DMS114 treated with DMSO at 0.1 percent for 48 hours (cell line): Measurements from ENCODE around the gene KIF19.

Experiments
- DNase-seq: peaks from one replicate; lab custom pipeline; 2025; ENCODE audit not compliant: unreplicated experiment; lab: John Stamatoyannopoulos, UW

The KIF19 gene

GRCh38 chr17:74305865-74306654 is 20.0 kb upstream of the KIF19 start:
- no peak for DNase-seq

GRCh38 chr17:74307984-74308773 is 17.8 kb upstream of the KIF19 start:
- no peak for DNase-seq

- DNase-seq = no peak
Observed at GRCh38 chr17:74309902-74310301, 16.1 kb upstream of the KIF19 start.

GRCh38 chr17:74314877-74315276 is 11.1 kb upstream of the KIF19 start:
- no peak for DNase-seq

DNA sequence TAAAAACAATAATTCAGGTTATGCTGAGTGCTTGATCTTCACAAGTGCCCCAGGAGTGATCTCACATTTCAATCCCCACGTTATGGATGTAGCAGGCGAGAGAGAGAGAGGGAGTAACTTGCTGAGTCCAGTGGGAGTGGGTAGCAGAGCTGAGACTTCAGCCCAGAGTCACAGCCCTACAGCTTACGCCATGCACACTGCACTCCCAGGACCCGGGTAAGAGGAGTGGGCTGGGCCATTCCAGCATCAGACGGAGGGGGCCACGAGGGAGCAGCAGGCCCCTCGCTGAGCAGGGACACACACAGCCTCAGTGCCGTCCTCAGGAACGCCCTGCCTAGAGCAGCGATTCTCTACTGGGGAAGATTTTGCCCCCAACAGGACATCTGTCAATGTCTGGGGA is 9.8 kb upstream of the KIF19 start:
- no peak for DNase-seq

GRCh38 chr17:74317071-74317470 is 9.0 kb upstream of the KIF19 start:
- DNase-seq = no peak

GRCh38 chr17:74318391-74318790 is 7.6 kb upstream of the KIF19 start:
- DNase-seq = no peak

DNA sequence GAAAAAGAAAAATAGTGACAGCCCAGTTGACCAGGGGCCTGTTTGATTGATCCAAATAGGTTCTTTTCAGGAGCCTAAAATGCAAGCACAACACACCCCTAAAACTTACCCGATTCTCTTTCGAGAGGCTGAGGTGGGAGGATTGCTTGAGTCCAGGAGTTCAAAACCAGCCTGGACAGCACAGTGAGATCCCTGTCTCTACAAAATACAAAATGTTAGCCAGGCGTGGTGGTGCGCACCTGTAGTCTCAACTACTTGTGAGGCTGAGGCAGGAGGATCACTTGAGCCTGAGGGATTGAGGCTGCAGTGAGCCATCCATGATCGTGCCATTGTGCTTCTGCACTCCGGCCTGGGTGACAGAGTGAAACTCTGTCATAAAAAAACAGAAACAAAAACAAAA is 1.5 kb upstream of the KIF19 start:
- DNase-seq = no peak

DNA sequence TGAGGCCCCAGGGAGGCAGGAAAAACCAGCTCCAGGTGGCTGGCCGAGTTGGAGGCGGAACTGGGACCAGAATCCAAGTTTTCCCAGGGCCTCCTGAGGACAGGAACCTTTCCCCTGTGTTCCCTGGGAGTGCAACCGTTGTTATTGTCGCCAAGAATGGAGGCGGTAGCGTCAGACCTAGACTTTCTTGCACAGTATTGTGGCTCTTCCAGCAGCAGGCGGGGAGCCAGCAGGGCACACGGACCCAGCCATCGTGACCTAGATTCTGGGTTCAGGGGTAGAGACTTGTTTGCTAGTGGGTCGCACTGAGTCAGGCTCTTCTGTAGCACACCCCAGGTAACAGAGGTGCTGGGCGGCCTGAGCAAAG is 667 bp upstream of the KIF19 start:
- DNase-seq = no peak

DNA sequence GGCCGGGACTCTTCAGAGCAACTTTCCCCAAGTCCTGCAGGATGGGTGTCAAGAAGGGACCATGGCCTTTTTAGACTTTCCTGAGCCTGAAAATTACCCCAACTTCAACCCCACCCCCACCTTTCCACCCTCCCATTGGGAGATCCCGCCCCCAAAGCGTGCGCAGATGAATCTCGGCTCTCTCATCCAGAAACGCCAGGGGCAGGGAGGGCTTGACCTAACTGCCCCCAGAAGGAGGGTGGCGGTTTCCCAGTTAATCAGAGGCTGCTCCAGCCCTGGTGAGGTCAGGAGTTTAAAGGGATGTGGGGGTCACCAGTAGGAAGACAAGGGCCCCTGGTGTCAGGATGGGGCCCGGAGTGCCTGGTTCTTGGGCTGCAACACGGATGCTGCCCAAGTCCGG is 480 bp downstream of the KIF19 start:
- no peak for DNase-seq

DNA sequence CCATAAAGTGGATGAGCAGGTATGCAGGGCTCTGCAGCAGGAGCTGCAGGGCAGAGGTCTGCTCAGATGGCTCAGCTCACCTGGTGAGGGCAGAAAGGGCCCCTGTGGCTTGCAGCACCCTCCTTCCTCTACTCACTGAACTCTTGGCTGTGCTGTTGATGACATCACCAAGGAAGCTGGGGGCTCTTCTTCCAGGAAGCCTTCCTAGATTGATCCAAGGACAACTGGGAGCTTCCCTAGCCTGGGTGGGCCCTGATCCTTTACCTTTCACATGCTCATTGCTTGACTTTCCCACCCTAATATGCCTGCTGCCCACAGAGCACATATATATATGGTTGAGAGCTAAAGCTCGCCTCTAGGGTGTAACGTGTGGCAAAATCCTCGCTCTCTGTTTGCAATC is 2.5 kb downstream of the KIF19 start:
- no peak for DNase-seq

DNA sequence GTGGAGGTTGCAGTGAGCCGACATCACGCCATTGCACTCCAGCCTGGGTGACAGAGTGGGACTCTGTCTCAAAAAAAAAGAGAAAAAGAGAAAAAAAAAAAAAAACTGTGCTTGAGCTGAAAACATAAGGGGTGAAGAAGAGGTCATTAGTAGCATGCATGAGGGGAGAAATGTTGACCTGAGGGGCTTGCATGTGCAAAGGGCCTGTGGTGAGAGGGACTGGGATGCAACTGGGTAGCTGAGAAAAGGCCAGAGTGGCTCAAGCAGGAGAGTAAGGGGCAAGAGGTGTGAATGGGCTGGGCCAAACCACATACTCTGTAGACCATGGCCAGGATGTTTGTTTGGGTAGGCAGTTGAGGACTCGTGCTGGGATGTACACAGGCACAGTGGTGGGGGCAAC is 3.4 kb downstream of the KIF19 start:
- DNase-seq = no peak

DNA sequence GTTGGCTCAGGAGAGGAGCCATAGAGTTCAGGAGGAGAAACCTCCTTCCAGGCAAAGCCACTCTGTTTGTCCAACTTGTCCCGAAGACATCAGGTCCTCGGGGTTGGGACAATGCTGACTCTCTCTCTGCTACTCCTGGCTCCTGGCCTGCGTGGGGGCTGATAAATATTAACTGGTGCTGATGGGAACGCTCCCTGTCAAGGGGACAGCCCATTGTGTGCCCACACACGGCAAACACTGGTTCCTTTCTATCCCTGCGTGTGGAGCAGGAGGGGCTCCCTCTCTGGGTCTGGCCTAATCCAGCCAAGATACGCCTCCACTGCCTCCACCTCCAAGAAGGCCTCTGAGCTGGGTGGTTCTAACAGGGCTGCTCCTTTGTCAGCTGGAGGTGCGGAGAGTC is 4.4 kb downstream of the KIF19 start:
- DNase-seq = no peak

DNA sequence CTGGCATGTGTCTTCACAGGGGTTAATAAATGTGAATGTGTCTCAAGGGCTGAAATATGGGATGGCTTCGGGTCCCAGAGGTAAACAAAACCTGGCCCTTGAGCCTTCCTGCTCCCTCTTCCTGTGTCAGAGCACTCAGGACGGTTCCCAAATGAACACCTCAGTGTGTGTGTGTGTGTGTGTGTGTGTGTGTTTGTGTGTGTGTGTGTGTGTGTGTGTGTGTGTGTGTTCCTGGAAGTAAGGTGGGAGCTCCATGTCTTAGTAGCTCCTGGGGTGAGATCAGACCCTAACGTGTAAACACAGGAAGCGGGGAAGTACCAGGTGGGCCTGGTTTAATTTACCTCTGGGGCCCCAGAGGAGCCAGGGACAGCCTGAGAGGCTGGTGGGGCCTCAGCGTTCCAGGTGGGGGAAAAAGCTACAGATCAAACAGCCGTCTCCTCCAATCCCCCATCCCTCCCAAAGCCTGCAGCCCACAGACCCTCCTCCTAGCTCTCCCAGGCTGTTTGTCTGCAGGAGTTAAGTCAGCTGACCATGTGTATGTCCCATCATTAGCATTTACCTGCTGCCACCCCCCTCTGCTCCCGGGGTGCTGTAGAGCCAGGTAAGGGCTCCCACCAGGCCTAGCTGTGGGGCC is 6.1 kb downstream of the KIF19 start:
- no peak for DNase-seq

DNA sequence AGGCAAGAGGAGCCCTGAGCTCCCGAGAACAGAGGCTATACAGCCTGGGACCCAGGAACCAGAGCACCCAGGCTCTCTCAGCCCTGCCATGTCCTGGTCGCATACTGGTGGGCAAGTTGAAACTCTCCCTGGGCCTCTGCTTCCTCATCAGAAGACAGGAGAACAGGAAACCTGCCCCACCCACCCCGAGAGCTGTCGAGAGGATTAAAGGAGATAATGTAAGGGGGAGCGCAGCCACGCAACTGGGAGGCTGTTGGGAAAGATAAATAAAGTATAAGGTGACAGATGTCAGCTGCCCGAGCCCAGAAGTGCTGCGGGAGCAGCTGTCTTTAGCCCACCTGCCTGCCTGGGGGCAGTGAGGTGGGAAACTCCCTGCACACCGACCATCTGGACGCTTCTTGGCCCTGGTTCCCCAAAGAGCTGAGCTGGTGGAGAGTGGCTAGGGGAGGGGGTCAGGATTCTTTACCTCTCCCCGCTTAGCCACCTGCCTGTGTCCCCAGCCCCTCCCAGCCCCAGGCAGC is 6.8 kb downstream of the KIF19 start:
- DNase-seq = no peak

DNA sequence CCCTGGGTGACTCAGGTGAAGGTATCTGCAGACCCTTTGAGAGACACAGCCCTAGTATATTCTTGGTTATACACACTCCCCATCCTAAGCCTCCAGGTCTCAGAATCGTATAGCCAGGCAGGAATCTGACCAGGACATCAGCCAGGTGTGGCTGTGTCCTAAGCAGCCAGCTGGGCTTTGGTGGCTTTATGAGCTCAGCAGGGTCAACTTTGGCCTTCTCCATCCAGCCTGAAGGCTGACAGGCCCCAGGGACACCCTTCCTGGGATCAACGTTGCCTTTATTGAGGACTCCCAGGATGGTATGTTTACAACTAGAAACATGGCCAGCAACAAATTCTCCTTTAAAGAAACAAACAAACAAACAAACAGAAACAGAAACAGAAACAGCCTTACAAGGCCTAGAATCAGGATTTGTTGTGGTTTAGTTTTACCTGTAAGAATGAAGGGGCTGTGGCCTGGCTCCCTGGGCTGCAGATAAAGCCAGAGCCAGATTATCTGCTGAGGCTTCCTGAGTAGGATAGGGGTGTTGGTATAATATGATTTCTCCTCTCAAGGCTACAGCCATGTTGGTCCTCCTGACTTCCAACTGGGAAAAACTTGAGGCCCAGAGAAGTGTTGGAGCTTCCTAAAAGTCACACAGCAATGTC is 8.5 kb downstream of the KIF19 start:
- DNase-seq = no peak

- no peak for DNase-seq
Observed at GRCh38 chr17:74335529-74336062, 9.6 kb downstream of the KIF19 start.

- DNase-seq = no peak
Observed at GRCh38 chr17:74336307-74336706, 10.3 kb downstream of the KIF19 start.

GRCh38 chr17:74337834-74338500 is 11.9 kb downstream of the KIF19 start:
- no peak for DNase-seq

DNA sequence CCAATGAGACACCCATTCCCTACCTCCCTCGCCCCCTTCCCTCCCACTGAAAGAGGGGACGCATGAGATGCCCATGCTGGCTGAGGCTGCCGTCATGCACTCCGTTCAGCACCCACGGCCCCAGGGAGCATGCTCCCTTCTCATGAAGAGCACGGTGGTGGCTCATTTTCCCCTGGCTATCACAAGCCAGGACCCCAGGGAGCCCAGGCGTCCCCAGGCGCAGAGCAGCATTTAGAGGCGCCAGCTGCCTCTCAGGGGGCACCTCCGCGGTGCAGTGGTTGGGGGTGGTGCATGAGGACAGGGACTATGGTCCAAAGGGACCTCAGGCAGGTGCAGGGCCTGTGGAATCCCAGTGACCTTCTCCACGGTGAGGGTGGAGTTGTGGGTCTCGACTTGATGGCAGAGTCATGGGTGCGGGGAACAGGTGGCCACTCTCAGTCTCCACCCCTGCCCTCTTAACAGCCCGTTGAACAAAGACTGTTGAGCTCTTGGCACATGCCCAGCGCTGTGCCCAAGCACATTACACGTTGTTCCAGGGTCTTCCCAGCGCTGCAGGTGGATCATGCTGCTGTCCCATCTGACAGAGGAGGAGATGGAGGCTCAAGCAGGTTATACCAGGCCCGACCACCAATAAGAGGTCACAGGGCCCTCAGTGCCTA is 13.6 kb downstream of the KIF19 start:
- DNase-seq = no peak
